Measurements from ENCODE around the gene FBXL7. TPM values are rescaled to one million over a fixed set of nuclear protein-coding genes. Genes with fewer than 3 reads are reported as not detected.

The FBXL7 gene
- total and polyA plus RNA-seq, 2 of the 8 experiments (the other 6 are each of a cell fraction or from before 2014, with no cell fraction given), result 17.7 to 17.8 TPM

DNA sequence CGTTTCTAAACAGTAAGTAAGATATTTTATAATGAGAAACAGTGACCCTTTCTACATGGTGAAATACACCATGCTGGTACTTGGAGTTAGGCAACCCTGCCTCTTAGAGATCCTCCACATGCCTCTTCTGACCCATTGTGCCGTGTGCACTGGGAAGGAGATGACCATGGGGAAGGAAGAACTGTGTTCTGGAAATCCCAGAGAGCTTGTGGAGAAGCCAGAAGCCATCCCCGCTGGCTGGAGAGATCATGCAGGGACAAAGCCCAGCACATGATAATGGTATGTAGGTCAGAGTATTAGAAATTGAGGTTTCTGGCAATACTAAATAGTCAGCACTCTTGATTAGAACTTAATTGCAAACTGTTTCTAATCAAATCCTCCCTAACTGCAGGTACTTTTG lies 307.3 kb downstream of the FBXL7 start:
- TF ChIP-seq EP300 (IDR thresholded peaks at IDR 0.05; ENCODE audit: borderline replicate concordance in 1 of 2, low read depth in 2 of 2, low read length in 2 of 2) (no peak), RBBP5 (IDR thresholded peaks at IDR 0.05; ENCODE audit: borderline replicate concordance, low read depth, low read length) (no peak), KDM4A (IDR thresholded peaks at IDR 0.05; ENCODE audit: low read depth, low read length, severe bottlenecking) (no peak), POLR2A (IDR thresholded peaks at IDR 0.05; ENCODE audit: control extremely low read depth in 1 of 2, low read depth in 2 of 2, low read length in 2 of 2) (no peak), CBX5 (IDR thresholded peaks at IDR 0.05; ENCODE audit: low read depth, low read length) (no peak), RFX5 (IDR thresholded peaks at IDR 0.05; ENCODE audit: borderline replicate concordance, low read depth, low read length) (no peak), BRCA1 (IDR thresholded peaks at IDR 0.05; ENCODE audit: low read depth, low read length) (no peak), CHD1 (IDR thresholded peaks at IDR 0.05; ENCODE audit: low read depth, low read length) (no peak), GABPA (IDR thresholded peaks at IDR 0.05; ENCODE audit: borderline replicate concordance, insufficient read depth, low read length) (no peak), TCF12 (IDR thresholded peaks at IDR 0.05; ENCODE audit: low read depth, low read length) (no peak), CEBPB (IDR thresholded peaks at IDR 0.05; ENCODE audit: low read depth, low read length) (no peak), SIN3A (conservative IDR thresholded peaks at IDR 0.05 in 1 of 2, IDR thresholded peaks at IDR 0.05 in 1 of 2; ENCODE audit: low read depth in 1 of 2, low read length in 2 of 2) (no peak), ASH2L (IDR thresholded peaks at IDR 0.05; ENCODE audit: low read length) (no peak)
- Histone ChIP-seq H3K36me3 (ENCODE audit: control insufficient read depth in 2 of 4, insufficient read depth in 4 of 4, low read length in 3 of 4) (peaks cover 0 to 7% (median 1%) of the 10 kb centered on the region in 4 experiments; a peak in 3 of 8 replicates), H3K9me3 (ENCODE audit: insufficient read depth in 2 of 2, low read depth in 1 of 2, low read length in 1 of 2) (peaks cover 17% of the 10 kb centered on the region in 2 experiments), H4K20me1 (replicated peaks in 1 of 2; ENCODE audit: control insufficient read depth in 1 of 2, insufficient read depth in 2 of 2, low read length in 2 of 2) (no peaks in the 10 kb centered on the region), H3K4ac (replicated peaks; ENCODE audit: insufficient read length, low read depth, low read length) (no peak overlapping the region), H3K23ac (ENCODE audit: insufficient read length) (no peak overlapping the region), H2BK15ac (ENCODE audit: low read length) (0 out of 2 replicates have a peak overlapping the region, but pooled peaks have one; percentile 81), H2BK120ac (replicated peaks; ENCODE audit: low read depth, low read length) (no peak overlapping the region), H3K4me2 (ENCODE audit: insufficient read depth in 1 of 2, low read depth in 2 of 2, low read length in 2 of 2) (no peak overlapping the region), H4K5ac (ENCODE audit: insufficient read length, low read depth, low read length) (no peak overlapping the region), H3K79me1 (ENCODE audit: low read depth, low read length) (no peaks in the 10 kb centered on the region), H3K4me1 (replicated peaks in 1 of 4; ENCODE audit: control insufficient read depth in 3 of 4, insufficient read depth in 4 of 4, low read length in 3 of 4) (peaks cover 0 to 3% (median 0%) of the 10 kb centered on the region in 4 experiments; a peak in 1 of 7 replicates), H4K8ac (ENCODE audit: extremely low read depth, insufficient read depth, low read length) (no peak overlapping the region), H2AK5ac (ENCODE audit: low read depth, low read length) (no peak overlapping the region), H2AFZ (ENCODE audit: low read length) (no peak overlapping the region), H2BK5ac (ENCODE audit: low read depth, low read length) (no peak overlapping the region), H3K27ac (ENCODE audit: low read depth, low read length) (no peak overlapping the region), H3K56ac (replicated peaks; ENCODE audit: insufficient read length, low read depth, low read length) (no peak overlapping the region), H3K79me2 (ENCODE audit: control insufficient read depth in 1 of 2, insufficient read depth in 2 of 2, low read length in 2 of 2) (no peaks in the 10 kb centered on the region), H3K4me3 (ENCODE audit: extremely low read depth in 1 of 4, insufficient read depth in 2 of 4, low read depth in 3 of 4, low read length in 4 of 4) (no peak overlapping the region), H2BK12ac (ENCODE audit: low read depth, low read length) (no peak overlapping the region), H4K91ac (replicated peaks; ENCODE audit: insufficient read length, low read length) (no peak overlapping the region), H2BK20ac (ENCODE audit: low read length) (no peak overlapping the region), H3K23me2 (ENCODE audit: low read depth, low read length) (no peaks in the 10 kb centered on the region), H3K27me3 (replicated peaks in 1 of 4; ENCODE audit: control insufficient read depth in 3 of 4, extremely low read depth in 1 of 4, insufficient read depth in 3 of 4, low read length in 3 of 4) (no peaks in the 10 kb centered on the region), H3K14ac (ENCODE audit: insufficient read length) (no peak overlapping the region), H3K9ac (replicated peaks in 1 of 4; ENCODE audit: extremely low read depth in 1 of 4, low read depth in 3 of 4, low read length in 3 of 4) (no peak overlapping the region), H3K18ac (ENCODE audit: extremely low read depth, low read length) (no peak overlapping the region)
- 84% methylated on average over 3 of the region's 3 CpGs; no CpG with 5 or more reads in 1 of the 2 experiments for WGBS, 2 experiments (ENCODE audit: extremely low coverage in 1 of 2, insufficient coverage in 1 of 2, insufficient read length in 1 of 2, insufficient replicate concordance in 2 of 2, low coverage in 1 of 2, low lambda C conversion rate in 2 of 2, missing lambda C conversion rate in 1 of 2)
- DNase-seq (ENCODE audit: low read depth in 1 of 2, low spot score in 2 of 2), result no peak
- ChIA-PET CTCF (ENCODE audit: partially characterized antibody) (interaction anchor here (0.5 to 1.7 kb wide), 3 partner anchors 98 to 306 kb away, joined by 3 to 4 read pairs (median 3); no protein-coding TSS in a partner anchor), POLR2A (ENCODE audit: partially characterized antibody) (no interaction called here)
- FAIRE-seq, result no peak

Data from H1 (cell line).